UCSD-AML1 (cell line): ENCODE data around the gene ATXN7L1.

Experiments used
- DNase-seq: peaks from one replicate; lab custom pipeline; 2025; ENCODE audit not compliant: unreplicated experiment; lab: John Stamatoyannopoulos, UW

ATXN7L1 gene

DNA sequence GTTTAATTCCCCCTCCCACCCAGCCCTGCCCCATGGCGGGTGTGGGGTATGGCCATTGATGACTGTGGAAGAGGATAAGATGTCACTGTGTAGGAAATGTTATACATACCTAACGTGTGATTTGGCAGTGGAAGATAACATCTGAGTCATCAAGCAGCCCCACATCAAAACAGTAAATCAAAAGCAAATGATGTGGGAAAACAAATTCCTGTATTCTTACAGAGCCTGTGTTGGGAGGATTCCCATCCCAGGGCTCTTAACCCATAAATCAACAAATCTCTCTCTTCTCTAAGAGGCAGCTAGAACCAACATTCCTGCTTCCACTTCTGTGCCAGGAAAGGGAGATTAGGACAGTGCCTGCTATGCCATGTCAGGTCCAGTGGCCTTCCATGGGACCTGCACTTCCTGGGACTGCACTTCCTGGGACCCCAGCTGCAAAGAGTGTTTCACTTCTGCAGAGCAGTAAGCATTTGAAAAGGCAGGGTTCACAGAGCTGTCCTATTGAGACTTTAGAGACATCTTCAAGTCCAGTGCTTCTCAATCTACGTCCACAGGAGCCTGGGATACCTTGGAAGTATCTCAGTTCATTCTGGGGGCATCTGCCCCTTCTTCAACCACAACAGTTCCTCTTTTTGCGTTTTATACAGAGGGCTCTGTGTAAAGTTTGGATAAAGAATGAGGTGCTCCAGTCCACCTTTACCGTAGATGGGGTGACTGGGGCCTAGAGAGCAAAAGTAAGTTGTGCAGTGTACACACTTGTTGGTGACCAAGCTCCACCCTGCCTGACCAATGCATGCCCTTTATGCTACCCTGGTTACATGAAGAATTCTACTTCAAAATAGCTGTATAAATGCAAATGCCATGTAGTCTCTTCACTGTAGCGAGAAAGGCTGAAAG, 45.7 kb downstream of the ATXN7L1 start:
- no peak for DNase-seq

DNA sequence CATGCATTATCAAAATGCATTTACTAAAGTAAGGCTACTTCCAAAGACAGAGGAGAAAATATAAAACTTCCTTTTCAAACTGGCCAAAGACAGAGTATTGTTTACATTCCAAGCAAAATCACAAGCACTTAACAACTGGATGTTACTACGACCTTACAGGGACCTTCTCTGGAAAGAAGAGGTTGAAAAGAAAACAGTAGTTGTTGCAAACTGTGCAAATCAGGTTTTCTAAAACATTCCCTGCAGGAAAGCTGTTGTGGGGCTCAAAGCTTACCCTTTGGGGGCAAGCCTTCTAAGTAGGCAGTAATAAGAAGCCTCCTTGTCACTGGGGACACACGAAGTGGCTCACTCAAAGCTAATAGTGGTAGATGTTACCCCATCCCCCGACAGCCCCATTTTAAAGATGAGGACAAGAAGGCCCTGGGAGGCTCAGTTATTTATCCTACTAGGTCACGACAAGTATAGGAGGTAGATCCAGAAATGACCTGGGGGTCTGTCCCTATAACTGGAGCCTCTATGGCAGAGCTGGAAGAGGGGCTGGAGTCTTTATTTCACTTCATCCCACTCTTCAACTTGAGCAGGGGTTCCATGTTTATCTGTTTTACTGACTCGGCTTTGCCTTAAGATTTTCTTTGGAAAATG, 46.6 kb downstream of the ATXN7L1 start:
- no peak for DNase-seq

DNA sequence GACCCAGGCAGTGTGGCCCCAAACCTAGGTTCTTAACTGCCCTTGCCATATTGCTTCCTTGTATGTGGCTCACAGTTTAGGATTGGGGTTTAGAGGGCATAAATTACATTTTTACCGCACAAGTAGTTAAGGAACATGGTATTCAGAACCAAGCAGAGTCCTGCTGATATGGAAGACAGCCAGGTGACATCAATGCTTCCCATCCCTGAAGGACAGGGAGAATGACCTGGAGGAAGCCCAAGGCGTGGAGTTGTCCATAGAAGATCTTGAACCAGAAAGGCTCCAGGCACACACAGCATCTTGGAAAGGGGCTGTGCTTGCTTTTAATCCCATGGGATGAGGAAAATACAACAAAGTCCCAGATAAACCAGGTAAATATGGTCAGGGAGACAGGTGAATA, 48.3 kb downstream of the ATXN7L1 start:
- no peak for DNase-seq

DNA sequence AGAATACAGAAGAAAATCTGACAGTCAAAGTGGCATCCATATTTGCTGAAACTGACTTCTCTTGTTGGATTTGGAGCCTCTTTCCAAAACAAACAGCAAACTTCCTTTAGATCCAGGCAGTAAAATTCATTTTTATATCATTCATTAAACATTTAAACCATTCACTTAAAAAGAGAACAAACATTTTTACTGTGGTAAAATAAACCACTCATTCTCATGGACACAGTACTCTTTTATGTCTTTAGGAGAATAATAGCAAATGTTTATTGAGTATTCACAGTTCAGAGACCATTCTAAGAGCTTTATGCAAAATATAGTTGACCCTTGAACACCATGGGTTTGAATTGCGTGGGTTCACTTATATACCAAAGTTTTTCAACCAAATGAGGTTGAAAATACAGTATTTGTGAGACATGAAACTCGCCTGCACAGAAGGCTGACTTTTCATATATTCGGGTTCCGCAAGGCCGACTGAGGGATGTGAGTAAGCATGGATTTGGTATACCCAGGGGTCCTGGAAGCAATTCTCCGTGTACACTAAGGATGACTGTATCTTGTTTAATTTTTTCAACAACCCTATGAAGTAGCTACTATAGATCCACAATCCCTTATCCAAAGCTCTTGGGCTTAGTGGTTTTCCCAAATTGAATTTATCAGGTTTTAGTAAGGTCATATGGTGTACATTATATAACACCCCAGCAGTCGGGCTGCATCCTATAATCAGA, 49.1 kb downstream of the ATXN7L1 start:
- no peak for DNase-seq

DNA sequence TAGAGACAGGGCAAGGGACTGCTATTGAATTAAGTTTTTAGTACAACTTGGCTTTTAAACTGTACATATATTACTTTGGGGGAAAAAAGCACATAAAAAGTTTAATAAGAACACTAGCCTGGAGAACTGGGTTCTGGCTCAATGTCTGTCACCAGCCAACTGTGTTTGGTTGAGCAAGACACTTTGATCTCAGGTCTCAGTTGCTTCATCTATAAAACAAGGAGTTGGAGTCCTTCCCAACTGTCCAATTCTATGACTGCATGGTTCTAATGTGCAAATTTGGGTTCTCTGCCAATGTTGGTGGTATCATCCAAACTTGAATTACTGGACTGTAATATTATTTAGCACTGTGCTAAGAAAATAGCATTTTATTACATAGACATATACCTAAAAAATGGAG, 50.3 kb downstream of the ATXN7L1 start:
- no peak for DNase-seq

DNA sequence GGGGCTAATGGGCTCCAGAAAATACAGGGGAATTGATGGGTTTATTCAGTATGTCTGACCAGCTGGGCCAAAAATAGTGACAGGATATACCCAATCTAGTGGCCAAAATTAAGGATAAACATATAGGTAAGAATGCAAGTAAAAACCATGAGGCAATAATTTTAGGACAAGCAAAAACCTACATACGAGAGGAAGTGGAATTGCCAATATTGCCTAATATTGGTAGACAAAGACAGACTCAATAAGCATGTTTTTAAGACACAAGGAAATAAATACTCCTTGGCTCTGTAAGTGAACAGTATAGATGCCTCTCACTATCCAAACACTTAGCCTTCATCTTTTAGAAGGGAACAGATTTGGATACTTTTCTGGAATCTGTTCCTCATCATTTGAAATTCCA, 51.0 kb downstream of the ATXN7L1 start:
- DNase-seq = no peak

DNA sequence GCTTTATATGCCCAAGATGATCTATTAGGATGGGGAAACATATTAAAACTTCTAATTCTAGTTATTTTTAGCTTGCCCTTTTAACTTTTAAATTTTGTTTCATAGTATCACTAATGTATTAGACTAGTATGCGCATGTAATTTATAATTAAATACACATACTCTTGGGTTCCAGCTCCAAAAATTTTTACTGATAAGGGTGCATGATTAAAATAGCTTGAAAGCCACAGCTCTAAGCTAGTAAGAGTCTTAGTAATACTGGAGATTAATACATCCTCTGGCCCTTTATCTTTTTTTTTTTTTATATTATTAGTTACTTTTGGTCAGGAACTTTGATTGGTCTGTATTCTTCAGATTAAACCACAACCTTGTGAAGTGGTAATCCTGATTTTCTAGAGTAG, 53.6 kb downstream of the ATXN7L1 start:
- no peak for DNase-seq

DNA sequence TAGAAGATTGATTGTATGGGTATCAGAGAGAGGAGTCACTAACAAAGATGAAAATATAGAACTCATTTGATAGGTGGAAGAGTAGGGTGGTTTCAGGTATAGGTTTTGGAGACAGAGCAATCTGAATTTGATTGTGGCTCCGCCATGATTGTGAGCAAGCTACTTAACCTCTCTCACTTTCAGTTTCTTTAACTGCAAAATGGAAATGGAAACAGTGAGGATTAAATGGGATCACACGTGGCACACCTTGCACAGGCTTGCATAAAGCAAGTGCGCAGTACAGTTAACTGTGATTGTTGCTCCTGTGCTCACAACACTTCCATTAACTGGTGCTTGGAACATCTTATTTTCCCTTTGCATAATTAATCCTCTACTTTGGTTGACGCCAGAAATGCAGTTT, 54.9 kb downstream of the ATXN7L1 start:
- no peak for DNase-seq

DNA sequence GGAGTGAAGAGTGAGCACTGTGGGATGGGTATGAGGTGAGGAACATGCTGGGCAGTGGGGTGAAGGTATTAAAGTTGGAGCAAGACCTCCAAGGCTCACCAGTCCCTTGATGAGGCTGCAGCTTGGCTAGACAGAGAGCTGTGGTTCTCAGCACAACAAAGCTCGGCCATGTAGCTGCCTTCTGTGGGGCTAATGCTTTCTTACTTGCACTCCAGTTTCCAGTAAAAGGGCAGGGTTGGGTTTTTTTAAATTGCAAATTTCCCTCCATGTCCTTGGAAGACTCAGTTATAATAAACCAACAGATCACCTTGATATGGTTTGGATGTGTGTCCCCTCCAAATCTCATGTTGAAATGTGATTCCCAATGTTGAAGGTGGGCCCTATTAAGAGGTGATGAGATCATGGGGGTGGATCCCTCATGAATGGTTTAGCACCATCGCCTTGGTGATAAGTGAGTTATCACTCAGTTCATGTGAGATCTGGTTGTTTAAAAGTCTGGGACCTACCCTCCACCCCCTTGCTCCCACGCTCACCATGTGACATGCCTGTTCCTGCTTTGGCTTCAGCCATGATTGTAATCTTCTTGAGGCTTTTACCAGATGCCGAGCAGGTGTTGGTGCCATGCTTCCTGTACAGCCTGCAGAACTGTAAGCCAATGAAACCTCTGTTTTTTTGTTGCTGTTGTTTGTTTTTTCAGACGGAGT, 55.9 kb downstream of the ATXN7L1 start:
- DNase-seq = no peak

DNA sequence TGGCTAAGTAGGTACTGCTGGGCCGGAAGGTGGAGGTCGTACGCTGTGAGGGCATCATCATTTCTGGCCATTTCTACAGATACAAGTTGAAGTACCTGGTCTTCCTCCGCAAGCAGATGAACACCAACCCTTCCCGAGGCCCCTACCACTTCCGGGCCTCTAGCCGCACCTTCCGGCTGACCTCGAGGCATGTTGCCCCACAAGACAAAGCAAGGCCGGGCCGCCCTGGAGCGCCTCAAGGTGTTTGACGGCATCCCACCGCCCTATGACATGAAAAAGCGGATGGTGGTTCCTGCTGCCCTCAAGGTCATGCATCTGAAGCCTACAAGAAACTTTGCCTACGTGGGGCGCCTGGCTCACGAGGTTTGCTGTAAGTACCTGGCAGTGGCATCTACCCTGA, 56.8 kb downstream of the ATXN7L1 start:
- DNase-seq = no peak

DNA sequence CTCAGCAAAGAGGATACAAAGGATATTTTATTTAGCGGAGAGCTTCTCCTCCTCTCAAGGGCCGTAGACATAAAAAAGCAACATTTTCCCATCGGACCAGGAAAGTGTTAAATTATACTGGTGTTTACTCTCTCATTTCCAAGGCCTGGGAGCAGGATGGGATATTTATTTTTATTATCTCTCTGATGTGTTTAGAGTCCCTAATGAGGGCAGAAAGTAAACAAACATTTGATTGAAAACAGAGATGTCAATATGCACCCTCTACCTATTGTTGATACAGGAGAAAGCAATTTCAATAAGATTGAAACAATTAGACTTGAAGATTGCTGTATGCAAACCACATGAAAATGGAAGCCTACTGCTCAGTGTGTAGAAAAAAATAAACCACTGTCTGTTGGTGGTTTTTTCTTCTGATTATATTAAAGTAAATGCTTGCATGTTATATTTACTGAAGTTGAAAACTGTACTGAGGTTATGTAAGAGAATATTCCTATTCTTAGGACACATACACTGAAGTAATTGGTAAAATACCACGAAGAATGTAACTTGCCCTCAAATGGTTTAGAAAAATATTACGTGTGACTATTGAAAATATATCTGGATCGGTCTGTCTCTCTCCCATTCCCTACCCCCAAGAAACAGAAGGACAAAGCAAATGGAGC, 59.3 kb downstream of the ATXN7L1 start:
- DNase-seq = no peak

DNA sequence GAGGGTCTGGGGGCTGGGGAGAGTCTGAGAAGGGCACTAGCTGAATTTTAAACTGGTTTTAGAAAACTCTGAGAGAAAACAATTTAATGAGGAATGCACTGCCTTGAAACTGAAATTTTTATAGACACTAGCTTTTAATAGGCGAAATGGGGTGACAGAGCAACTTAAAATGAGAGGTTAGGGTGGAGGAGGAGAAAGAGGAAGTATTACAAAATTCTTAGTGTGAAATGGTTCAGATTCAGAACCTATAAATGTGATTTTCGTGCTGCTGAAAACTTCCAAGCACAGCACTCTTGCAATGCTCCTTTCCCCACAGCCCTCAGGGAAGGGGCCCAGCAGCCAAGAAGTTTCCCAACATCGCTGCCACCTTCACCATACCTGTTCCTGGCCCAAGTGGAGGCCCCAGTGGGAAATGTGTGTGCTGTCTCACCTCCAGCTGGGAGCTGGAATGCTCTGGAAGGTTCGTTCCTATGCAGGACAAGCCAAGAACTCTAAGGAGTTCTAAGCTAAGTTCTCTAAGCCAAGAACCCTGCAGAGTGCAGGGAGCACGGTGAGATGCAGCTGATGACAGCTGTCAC, 60.0 kb downstream of the ATXN7L1 start:
- DNase-seq = peak; percentile 8

DNA sequence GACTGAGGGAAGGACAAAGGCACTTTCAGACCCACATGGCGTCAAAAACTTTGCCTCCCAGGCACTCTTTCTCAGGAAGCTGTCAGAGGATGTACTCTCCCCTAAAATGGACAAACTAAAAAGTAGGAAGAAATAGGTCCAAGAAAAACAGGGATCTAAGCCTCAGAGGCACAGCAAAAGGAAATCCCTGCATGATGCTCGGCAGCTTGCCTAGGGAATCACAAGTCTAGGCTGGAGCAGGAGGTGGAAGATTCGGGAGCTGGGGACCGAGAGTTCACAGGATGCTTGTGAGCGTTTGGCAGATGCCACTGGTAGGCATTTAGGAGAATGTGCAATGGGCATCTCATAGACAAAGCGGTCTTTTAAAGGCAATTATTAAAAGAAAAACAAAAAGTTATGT, 60.8 kb downstream of the ATXN7L1 start:
- no peak for DNase-seq

DNA sequence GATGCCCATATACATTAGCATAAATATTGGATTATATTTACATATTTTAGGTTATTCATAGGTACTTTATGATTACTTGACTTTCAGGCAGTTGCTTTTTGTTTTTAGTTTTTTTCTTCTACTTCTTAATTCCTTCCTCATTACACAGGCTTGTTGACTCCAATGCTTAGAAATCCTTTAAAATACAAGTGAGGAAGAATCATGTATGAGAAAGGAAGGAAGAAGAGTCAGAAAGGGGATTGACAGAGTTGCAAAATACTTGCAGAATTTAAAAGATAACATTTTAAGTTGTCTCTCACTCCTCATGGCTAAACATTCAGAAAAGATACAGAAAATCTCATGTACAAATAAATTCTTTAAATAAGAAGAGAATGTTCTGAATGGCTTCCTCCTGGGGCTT, 61.9 kb downstream of the ATXN7L1 start:
- no peak for DNase-seq

DNA sequence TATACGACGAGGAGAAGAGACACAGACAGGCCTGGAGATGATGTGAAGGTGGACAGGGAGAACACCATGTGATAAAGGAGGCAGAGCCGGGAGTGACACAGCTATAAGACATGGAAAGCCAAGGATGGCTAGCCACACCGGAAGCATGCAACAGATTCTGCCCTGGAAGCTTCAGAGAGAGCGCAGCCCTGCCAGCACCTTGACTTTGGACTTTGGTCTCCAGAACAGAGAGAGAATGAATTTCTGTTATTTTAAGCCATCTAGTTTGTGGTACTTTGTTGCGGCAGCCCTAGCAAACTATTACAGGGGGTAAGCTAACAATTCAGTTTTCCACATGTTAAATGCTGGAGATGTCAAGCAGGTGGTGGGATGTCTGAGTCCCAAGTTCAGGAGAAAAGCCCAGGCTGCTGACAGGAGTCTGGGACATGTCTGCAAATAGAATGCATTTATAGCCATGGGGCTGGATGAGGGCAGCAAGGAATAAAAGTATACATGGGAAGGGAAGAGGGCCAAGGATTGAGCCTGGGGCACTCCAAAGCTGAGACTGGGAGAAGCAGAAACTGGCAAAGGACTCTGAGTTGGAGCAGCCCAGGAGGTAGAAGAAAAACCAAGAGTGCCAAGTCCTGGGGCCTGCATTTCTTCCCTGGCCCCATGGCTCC, 65.1 kb downstream of the ATXN7L1 start:
- DNase-seq = no peak

DNA sequence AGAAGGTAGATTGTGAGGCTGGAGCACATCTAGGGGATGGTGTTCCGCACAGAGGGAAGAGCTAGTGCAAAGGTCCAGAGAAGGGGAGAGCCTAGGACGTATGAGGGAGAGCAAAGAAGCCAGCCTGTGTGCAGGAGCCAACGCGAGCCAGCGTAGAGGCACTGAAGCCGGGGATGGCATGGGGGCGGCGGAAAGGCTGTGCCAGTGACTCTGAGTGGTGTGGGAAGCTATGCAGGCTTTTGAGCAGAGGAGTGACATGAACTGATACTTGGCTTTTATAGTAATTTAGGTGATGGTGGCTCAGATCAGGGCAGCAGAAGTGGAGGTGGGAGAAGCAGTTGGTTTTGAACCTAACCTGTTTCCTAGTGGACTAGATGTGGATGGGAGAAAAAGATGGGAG, 65.8 kb downstream of the ATXN7L1 start:
- DNase-seq = no peak

DNA sequence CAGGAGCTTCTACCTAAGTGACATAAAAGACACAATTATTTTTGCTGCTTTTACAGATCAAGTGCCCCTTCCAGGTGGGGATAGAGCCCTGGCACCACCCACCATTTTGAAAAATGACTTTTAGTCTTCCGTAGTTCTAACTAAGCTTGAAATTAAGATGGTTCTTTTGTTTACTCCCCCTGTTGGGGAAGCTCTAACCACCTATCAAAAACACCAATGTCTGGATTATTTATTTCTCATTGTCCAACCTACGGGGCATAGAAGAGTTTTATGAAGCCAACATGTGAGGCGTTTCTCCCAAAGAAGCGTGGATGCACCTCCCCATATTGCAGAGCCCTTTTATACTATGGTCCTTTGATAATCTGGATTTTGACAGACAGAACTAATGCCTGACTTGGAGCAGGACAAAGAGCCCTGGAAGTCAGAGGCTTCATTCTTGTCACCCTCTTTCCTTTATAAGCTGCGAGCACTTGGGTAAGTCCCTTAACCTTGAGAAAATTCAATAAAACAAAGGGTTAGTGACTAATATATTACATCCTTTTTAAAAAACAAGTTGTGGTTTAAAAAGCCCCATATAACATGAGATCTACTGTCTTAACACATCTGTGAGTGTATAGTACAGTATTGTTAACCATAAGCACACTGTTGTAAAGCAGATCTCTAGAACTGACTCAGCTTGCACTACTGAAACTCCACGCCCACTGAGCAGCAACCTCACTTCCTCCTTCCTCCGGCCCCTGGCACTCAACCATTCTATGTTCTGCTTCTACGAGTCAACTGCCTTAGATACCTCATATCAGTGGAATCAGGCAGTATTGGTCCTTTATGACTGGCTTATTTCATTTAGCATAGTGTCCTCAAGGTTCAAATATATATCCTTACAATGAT, 67.5 kb downstream of the ATXN7L1 start:
- peak; percentile 17 for DNase-seq

DNA sequence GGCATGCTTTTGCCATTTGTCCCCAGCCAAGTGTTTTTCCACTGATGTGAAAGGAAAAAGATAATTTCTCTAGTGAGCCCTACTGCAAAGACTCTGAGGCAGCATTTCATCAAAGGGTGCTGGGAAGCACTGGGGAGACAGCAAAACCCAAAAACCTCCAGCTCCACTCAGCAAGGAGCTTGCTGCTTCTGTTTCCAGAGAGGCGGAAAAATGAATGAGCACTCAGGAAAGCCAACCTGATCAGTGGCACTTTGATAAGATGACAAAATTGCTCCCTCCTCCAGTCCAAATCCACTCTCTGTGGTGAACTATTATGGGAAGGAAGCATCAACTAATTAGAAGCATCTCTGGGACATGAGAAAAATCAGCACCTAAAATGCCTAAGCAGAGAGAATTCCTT, 68.2 kb downstream of the ATXN7L1 start:
- no peak for DNase-seq

DNA sequence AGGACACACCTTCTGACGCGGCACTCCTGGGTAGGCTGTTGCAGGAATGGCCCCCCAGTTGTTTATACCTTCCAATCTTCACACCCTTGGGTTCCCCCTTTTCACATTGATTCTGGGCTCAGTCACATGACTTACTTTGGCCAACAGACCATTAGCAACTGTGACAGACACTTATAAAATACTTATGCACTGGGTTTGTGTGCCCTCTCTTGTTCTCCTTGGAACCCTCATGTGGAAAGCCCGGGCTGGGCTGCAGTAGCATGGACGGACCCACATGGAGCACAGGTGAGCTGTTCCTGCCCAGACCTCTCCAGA, 69.0 kb downstream of the ATXN7L1 start:
- DNase-seq = no peak
